BJ (cell line): Measurements from ENCODE around the gene PRSS33. TPM values are rescaled to one million over a fixed set of nuclear protein-coding genes. Genes with fewer than 3 reads are reported as not detected.

Experiments used
- CTCF ChIA-PET: fragments of 350-600 bp; formaldehyde crosslinking; extraction: SDS; loops from one replicate; lab custom pipeline; 2021; ENCODE audit warnings: antibody characterized with exemption, inconsistent platforms; lab: Yijun Ruan, JAX
- POLR2A ChIA-PET: fragments of 300-600 bp; sonication (Branson Sonifier 250); formaldehyde crosslinking; extraction: SDS; loops from one replicate; lab custom pipeline; 2021; ENCODE audit warnings: antibody characterized with exemption; lab: Charles Lee
- DNase-seq: peaks from one replicate; pipeline ENCODE4 v3.0.0-alpha.2; 2011; ENCODE audit warnings: low read depth
- H3K27me3 ChIP-seq: 2 replicates; pipeline ENCODE4 v1.6.0; 2011; ENCODE audit warnings: low read length; ENCODE audit not compliant: control insufficient read depth, insufficient read depth
- H3K36me3 ChIP-seq: 2 replicates; pipeline ENCODE4 v1.5.1; 2011; ENCODE audit warnings: low read length; ENCODE audit not compliant: control insufficient read depth, insufficient read depth
- H3K4me3 ChIP-seq: 2 replicates; pipeline ENCODE4 v1.5.1; 2011; ENCODE audit warnings: low read depth, mild to moderate bottlenecking, control low read depth, low read length
- CTCF ChIP-seq: IDR thresholded peaks from 2 replicates; pipeline ENCODE4 v1.5.1; 2011; ENCODE audit warnings: low read depth, mild to moderate bottlenecking, control low read depth, inconsistent platforms, low read length, moderate library complexity; ENCODE audit not compliant: insufficient read depth
- polyA plus RNA-seq: library from polyadenylated mRNA; depleted of rRNA; stranded (reverse); fragments of >200 nt; gene quantifications from 2 replicates; pipeline ENCODE4 v1.2.3, GENCODE V29; 2011

PRSS33 gene
- polyA plus RNA-seq, 1 experiment, result not detected

- H3K4me3 ChIP-seq, result no peak overlapping the region
- no peak for DNase-seq
- no peak for TF ChIP-seq CTCF
- ChIA-PET POLR2A (no interaction called here), CTCF (interaction anchor here (1.2 to 1.5 kb wide), 2 partner anchors 10 to 13 kb away, joined by 3 to 4 read pairs; no protein-coding TSS in a partner anchor)
- no peaks in the 10 kb centered on the region for H3K36me3 ChIP-seq
- peaks cover 34% of the 10 kb centered on the region for H3K27me3 ChIP-seq
Observed at GRCh38 chr16:2825049-2825742, 37.8 kb upstream of the PRSS33 start.

GRCh38 chr16:2824626-2825025, 37.3 kb upstream of the PRSS33 start:
- CTCF ChIA-PET, result interaction anchor here (1.5 kb wide), 1 partner anchor 9 kb away, joined by 3 read pairs; no protein-coding TSS in a partner anchor
- no peak for TF ChIP-seq CTCF
- Histone ChIP-seq H3K27me3 (peaks cover 38% of the 10 kb centered on the region), H3K4me3 (no peak overlapping the region), H3K36me3 (no peaks in the 10 kb centered on the region)
- no peak for DNase-seq
- POLR2A ChIA-PET, result no interaction called here

GRCh38 chr16:2822496-2822895, 35.1 kb upstream of the PRSS33 start:
- H3K27me3 ChIP-seq, result peaks cover 31% of the 10 kb centered on the region
- no peak for TF ChIP-seq CTCF
- H3K4me3 ChIP-seq, result no peak overlapping the region
- H3K36me3 ChIP-seq, result no peaks in the 10 kb centered on the region
- no peak for DNase-seq
- POLR2A ChIA-PET, result no interaction called here
- CTCF ChIA-PET, result interaction anchor here (0.8 to 2.3 kb wide), 3 partner anchors 9 to 45 kb away, joined by 3 to 7 read pairs (median 3); no protein-coding TSS in a partner anchor

GRCh38 chr16:2822158-2822495, 34.8 kb upstream of the PRSS33 start:
- no peak for DNase-seq
- no peaks in the 10 kb centered on the region for H3K36me3 ChIP-seq
- ChIA-PET CTCF (interaction anchor here (1.1 to 2.3 kb wide), 2 partner anchors 17 to 46 kb away, joined by 3 to 7 read pairs; no protein-coding TSS in a partner anchor), POLR2A (no interaction called here)
- H3K27me3 ChIP-seq, result peaks cover 29% of the 10 kb centered on the region
- no peak for TF ChIP-seq CTCF
- H3K4me3 ChIP-seq, result no peak overlapping the region

- Histone ChIP-seq H3K36me3 (no peaks in the 10 kb centered on the region), H3K4me3 (no peak overlapping the region), H3K27me3 (peaks cover 29% of the 10 kb centered on the region)
- CTCF ChIA-PET, result interaction anchor here (1.1 to 2.3 kb wide), 2 partner anchors 17 to 46 kb away, joined by 3 to 7 read pairs; no protein-coding TSS in a partner anchor
- POLR2A ChIA-PET, result no interaction called here
- no peak for TF ChIP-seq CTCF
- no peak for DNase-seq
Observed at GRCh38 chr16:2821487-2822157, 34.3 kb upstream of the PRSS33 start.
